ENCODE results near the gene HP1BP3.
A peak's percentile ranks its signal among the peaks of the same experiment; 100 is the strongest.
"Not testable (repeated sequence)": the region's sequence is repeated elsewhere in the genome, so short reads cannot be mapped to it uniquely, and the experiment has no call there.

Gene HP1BP3, protein sequence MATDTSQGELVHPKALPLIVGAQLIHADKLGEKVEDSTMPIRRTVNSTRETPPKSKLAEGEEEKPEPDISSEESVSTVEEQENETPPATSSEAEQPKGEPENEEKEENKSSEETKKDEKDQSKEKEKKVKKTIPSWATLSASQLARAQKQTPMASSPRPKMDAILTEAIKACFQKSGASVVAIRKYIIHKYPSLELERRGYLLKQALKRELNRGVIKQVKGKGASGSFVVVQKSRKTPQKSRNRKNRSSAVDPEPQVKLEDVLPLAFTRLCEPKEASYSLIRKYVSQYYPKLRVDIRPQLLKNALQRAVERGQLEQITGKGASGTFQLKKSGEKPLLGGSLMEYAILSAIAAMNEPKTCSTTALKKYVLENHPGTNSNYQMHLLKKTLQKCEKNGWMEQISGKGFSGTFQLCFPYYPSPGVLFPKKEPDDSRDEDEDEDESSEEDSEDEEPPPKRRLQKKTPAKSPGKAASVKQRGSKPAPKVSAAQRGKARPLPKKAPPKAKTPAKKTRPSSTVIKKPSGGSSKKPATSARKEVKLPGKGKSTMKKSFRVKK

DNA sequence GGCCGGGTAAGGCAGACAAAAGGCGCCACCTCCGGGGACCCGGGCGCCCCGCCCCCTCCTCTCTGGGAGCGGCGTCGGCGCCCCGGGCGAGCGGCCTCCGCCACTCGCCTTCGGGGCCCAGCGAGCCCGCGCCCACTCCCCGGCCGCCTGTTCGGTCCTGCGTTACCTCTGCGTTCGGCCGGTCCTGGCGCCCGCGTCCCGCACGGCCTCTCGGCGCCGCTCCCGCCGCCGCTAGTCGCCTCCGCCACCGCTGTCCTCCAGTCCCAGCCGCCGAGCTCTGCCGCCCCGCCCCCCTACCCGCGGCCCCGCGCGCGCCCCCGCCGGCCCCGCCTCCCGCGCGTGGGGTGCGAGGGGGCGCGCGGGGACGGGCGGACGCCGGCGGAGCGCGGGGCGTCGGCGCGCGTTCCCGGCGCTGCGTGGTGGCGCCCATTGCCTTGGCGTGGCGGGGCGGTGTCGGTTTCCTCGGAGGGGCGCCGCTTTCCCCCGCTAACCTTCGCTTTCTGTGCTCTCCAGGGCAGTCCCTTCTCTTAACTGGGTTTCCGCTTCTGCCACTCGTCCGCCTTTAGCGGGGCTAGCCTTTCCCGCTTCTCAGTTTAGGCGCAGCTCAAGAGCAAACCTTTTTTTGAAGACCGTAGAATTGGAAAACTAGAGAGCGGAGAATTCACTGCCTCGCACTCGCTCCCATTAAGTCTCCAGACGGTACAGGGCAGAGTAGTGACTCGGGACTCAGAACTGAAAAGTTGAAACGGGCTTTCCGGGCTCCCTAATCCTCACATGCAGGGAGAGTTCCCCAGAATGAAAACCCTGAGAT, at the start of gene HP1BP3:
HP1BP3 (minus strand) TSS at position 279 of the 811 bp plus-strand sequence. CDS start 6,867 bp downstream, outside the sequence.
- FAIRE-seq = peak; percentile 48
- DNase-seq (ENCODE audit: insufficient read length, low spot score) = peak; percentile 75

DNA sequence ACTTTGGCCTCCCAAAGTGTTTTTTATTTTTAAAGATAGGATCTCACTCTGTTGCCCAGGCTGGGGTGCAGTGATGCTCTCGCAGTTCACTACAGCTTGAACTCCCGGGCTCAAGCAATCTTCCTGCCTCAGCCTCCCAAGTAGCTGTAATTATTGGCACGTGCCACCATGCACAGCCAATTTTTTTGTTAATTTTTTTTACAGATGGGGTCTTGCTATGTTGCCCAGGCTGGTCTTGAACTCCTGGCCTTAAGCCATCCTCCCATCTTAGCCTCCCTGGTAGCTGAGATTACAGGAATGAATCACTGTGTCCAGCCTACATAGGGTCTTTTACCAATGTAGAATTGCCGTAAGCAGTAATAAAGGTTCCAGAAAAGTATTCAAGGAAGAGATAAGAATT, 49.1 kb upstream of the HP1BP3 start:
- no peak for FAIRE-seq
- DNase-seq (ENCODE audit: insufficient read length, low spot score) = no peak

DNA sequence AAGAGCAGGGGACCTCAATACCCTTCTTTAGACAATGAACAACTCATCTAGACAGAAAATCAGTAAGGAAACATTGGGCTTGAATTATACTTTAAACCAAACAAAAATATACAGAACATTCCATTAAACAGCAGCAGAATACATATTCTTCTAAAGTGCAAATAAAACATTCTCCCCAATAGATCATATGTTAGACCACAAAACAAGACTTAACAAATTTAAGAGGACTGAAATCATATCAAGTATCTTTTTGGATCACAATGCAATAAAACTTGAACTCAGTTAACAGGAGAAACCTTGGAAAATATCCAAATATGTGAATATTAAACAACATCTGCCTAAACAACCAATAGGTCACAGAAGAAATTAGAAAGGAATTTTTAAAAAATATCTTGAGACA, 47.7 kb upstream of the HP1BP3 start:
- FAIRE-seq (no peak), DNase-seq (ENCODE audit: insufficient read length, low spot score) (no peak)

DNA sequence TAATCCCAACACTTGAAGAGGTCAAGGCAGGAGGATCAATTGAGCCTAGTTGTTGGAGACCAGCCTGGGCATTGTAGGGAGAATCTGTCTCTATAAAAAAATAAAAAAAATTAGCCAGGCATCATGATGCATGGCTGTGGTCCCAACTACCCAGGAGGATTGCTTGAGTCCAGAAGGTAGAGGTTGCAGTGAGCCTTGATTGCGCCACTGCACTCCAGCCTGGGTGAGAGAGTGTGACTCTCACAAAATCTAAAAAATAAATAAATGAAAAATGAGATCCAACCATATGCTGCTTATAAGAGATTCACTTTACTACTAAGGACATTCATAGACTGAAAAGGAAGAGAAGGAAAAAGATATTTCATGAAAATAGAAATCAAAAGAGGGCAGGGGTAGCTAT, 47.1 kb upstream of the HP1BP3 start:
- DNase-seq (ENCODE audit: insufficient read length, low spot score) = no peak
- FAIRE-seq = no peak

DNA sequence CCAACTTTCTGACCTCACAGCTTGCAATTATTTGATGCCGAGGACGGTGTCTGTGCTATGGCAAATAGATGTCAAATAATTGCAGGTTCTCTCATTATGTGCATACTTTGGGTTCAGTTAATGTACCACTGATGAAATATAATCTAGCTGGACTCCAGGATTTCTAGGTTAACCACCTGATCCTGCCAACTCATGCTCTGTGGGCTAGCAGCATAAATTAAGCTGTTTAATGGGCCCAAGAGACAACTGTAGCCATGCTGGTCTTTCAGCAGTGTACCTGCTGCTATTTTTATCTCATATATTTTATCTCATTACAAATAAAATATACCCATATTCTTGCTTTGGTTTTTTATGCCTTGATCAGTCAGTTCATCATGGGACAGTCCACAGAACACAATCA, 43.3 kb upstream of the HP1BP3 start:
- DNase-seq (ENCODE audit: insufficient read length, low spot score) (no peak), FAIRE-seq (no peak)

DNA sequence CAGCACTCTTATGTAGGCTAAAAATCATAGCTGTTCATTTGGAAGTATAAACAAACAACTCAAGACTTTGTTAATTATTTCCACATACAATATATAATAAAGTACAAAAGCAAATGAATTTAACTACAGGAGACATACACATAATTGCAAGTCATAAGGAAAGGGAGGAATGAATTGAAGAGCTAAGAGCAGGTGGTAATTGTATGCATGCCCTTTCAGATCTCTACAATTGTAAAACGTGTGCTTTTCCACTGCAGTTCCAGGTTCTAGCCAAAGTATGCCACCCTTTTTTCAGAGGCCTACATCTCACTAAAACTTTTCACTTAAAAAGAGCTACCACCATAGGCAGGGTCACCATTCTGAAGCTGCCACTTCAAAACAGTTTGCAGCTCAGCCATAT, 42.8 kb upstream of the HP1BP3 start:
- DNase-seq (ENCODE audit: insufficient read length, low spot score) (no peak), FAIRE-seq (no peak)

DNA sequence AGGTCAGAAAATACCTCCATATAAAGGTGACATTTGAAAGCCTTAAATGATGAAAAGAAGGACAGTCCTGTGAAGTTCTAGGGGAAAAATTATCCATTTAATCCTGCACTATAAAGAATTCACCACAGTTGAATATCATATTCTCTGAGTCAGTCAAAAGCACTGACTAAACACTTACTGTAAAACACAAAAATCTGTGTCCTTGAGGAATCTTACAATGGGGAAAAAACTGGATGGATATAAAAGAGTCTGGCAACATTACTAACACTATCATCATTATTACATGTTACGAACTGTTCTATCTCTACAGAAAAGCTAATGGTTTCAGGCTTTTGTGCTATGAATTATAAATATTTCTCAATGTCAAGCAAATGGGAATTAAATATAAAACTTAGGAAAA, 42.4 kb upstream of the HP1BP3 start:
- DNase-seq (ENCODE audit: insufficient read length, low spot score) = no peak
- FAIRE-seq = no peak

DNA sequence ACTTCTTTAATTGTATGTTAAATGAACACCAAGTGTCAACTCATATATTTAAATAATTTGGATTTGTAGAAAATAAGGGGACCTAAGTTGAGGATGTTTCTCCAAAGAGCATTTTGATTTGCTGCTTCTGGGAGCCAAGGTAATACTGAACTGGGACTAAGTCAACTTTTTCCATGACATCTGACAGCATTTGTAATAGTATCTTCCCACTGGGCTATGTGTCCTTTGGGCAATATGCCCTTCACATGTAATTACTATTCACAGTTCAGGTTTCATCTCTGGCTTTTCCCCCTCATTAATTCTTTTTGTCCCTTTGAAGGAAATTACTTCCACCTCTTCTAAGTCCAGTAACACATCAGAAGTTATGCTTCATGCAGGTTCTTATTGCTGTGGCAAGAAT, 36.7 kb upstream of the HP1BP3 start:
- DNase-seq (ENCODE audit: insufficient read length, low spot score) = no peak
- FAIRE-seq = no peak

DNA sequence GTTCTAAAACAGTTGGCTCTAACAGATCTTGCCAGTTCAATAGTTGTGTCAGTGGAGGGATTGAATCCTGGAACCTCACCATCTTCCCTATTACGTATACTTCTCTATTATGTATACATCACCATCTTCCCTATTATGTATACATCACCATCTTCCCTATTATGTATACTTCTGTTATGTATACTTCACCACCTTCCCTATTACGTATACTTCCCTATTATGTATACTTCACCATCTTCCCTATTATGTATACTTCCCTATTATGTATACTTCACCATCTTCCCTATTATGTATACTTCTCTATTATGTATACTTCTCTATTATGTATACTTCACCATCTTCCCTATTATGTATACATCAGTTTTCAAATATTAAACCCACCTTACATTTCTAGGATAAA, 34.4 kb upstream of the HP1BP3 start:
- DNase-seq (ENCODE audit: insufficient read length, low spot score) (no peak), FAIRE-seq (peak; percentile 11)

DNA sequence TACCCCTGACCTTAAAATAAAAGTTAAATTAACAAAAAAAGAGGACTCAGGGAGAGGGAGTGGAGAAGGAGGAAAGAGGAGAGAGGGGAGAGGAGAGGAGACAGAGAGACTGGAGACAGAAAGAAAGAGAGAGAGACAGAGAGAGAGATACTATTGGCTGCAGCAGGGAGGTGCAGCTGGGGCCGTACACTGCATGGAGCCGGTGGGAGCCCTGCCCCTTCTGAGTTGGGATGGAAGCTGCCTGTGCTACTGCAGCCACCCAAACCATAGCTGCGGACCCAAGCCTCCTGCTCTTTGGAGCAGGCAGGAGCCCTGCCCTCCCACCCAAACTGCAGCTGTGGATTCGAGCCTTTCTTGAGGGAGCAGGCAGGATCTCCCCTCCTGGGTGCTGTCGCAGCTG, 32.7 kb upstream of the HP1BP3 start:
- FAIRE-seq (no peak), DNase-seq (ENCODE audit: insufficient read length, low spot score) (no peak)

DNA sequence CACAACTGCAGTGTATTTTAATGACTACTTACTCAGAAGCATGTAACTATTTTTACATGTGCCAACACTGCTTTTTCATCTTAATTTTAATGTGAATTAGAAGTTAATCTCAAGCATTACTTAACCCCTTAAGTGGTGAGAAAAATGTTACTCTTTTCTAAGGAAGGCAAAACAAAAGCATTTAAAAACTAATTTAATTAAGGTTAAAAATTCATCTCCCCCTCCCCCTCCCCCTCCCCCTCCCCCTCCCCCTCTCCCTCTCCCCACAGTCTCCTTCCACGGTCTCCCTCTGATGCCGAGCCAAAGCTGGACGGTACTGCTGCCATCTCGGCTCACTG, 27.4 kb upstream of the HP1BP3 start:
- FAIRE-seq (no peak), DNase-seq (ENCODE audit: insufficient read length, low spot score) (no peak)

DNA sequence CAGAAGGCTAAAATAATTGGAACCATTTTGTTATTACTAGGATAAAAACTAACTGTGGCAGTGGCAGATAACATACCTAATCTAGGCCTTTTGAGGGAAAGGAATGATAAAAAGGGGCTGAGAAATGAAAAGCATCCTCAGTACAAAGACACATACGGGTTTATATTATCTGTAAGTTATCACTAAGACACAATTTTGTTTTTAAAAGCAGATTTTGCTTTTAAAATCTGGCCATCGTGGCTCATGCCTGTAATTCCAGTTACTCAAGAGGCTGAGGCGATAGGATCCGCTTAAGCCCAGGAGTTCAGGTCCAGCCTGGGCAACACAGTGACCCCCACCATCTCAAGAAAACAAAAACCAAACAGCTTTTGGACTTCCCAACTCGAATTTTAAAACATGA, 24.8 kb upstream of the HP1BP3 start:
- no peak for FAIRE-seq

DNA sequence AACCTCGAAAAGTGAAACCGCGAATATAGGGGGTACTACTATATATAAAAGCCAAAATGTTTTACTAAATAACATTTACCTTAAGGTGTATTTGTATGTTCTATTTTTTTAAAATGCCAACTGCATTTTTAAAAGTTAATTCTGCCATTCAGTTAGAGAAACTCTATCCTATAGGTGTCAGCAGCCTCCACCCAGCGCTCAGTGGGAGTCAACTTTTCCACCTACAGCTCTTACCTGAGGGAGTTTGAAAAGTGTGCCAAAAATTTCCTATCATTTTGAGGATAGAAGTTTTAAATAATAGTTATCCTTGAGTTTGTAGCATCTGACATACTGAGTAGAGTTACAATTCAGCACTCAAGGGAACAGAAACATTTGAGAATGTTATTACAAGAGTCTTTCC, 6.1 kb upstream of the HP1BP3 start:
- no peak for DNase-seq (ENCODE audit: insufficient read length, low spot score)
- FAIRE-seq = no peak

More for the DNA sequence above, 24.8 kb upstream of the HP1BP3 start:
- no peak for DNase-seq (ENCODE audit: insufficient read length, low spot score)

DNA sequence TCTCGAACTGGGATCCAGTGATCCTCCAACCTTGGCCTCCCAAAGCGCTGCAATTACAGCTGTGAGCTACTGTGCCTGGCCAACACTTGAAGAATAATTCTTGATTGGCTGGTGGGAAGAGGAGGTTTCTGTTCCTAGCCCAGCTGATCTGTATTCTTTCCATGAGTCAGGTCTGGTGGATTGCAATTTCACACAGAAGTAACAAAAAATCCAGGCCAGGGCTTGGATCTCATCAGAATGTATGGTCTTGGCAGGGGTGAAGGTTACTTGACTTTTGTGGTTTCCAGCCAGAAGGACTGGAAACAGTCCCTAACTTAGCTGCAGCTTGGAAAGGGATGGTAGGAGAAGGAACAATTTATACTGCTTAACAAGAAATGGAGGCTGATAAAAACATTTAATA, 5.1 kb upstream of the HP1BP3 start:
- no peak for DNase-seq (ENCODE audit: insufficient read length, low spot score)
- FAIRE-seq = no peak

DNA sequence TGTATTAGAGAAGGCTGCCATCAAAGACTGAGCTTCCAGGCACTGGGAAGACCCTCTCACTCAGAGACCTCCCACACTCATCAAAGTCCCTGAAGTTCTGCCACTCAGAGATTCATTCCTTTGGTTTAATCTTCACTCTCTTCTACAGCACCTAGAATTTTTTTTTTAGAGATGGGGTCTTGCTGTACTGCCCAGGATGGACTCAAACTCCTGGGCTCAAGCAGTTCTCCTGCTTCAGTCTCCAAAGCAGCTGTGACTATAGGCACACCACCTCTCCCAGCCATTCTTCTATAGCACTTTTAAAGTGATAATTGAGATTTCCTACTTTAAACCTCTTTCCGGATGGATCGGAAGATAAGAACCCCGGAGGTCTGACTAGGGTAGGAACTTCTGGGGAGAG, 3.7 kb upstream of the HP1BP3 start:
- FAIRE-seq (no peak), DNase-seq (ENCODE audit: insufficient read length, low spot score) (no peak)

DNA sequence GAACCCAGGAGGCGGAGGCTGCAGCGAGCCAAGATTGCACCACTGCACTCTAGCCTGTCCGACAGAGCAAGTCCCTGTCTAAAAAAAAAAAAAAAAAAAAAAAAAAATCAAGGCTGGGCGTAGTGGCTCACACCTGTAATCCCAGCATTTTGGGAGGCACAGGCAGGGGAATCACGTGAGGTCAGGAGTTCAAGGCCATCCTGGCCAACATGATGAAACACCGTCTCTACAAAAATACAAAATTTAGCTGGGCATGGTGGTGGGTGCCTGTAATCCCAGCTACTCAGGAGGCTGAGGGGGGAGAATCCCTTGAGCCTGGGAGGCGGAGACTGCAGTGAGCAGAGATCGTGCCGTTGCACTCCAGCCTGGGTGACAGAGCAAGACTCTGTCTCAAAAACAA, 2.5 kb upstream of the HP1BP3 start:
- FAIRE-seq; DNase-seq (ENCODE audit: insufficient read length, low spot score): not testable (repeated sequence)

DNA sequence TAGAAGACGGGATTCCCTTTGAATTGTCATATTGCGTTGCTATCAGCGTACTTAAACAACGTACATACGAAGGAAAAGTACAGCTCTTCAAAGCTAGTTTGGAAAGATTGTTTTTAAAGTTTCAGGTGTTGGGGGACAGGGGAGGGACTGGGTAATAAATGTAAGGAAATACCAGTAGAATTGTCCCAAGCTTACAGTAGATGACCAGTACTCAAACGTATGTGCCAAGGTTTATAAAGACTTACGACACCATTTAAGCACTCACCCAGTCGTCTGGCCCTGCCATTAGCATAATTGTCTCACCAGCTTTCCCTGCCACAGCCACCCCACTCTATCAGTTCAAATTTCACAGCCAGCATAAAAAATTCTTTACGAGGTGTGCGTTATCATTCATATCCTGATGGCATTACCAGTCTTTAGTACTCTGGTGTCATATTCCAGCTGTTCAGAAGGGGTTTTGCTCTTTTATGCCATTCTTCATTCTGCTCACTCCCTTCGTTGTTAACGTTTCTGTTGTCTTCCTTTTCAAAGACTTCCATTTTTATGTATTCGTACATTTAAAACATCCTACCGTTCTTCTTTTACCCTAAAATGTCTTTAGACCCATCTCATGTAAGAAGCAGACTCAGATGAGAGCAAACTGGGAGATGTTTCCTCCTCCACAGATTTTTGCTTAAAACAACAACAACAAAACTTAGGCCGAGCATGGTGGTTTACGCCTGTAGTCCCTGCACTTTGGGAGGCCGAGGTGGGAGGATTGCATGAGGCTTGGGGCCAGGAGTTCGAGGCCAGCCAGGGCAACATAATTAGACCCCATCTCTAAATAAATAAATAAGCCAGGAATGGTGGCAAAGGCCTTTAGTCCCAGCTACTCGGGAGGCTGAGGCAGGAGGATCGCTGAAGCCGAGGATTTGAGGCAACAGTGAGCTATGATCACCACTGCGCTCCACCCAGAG, 1.0 kb upstream of the HP1BP3 start:
- FAIRE-seq (peak; percentile 56), DNase-seq (ENCODE audit: insufficient read length, low spot score) (no peak)

DNA sequence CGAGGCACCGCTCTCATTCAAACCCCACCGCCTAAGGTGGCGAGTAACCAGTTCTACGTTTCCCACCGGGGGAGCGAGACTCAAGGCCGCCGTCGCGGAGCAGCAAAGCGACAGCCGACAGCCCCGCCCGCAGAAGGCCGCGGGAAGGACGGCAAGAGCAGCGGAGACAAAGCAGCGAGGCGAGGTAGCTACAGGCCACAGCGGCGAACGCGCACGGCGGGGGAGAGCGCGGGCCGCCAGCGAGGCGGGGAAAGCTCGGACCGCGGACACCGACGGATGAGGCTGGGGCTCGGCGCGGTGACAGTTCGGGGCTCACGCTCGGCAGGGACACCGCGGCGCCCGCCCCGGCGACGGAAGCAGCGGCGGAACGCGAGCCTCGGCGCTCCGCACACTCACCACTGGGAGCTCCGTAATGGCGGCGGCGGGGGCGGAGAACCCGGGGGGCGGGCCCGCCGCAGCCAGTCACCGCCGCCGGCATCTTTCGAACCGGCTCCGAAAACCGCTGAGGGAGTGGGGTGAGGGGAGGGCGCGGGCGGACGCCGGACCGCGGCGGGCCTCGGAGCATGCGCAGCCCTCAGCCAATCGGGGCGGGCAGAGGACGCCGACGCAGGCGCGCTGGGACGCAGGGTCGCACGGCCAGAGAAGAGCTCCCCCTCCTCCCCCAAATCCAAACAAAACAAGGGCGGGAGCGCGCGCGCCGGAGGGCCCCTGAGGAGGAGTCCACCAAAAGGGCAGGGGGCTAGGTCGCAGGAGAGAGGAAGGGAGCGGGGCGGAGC, 666 bp downstream of the HP1BP3 start:
- DNase-seq (ENCODE audit: insufficient read length, low spot score) = peak; percentile 84
- FAIRE-seq = peak; percentile 52

DNA sequence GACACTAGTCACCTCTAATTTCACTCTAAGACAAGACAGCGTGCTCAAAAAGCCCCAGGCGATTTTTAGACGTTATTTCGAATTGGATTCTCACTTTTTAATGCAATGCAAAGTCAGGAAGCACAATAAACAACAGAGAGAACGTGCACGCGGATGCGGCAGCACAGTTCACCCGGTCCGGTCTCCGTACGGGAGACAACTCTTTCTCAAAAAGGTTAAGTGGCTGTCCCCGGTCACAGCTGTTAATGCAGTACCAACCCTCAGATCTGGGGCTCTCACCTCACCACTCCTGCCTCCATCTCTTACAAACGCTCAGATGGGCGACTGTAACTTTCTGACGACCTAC, 1.2 kb downstream of the HP1BP3 start:
- DNase-seq (ENCODE audit: insufficient read length, low spot score) (no peak), FAIRE-seq (no peak)

DNA sequence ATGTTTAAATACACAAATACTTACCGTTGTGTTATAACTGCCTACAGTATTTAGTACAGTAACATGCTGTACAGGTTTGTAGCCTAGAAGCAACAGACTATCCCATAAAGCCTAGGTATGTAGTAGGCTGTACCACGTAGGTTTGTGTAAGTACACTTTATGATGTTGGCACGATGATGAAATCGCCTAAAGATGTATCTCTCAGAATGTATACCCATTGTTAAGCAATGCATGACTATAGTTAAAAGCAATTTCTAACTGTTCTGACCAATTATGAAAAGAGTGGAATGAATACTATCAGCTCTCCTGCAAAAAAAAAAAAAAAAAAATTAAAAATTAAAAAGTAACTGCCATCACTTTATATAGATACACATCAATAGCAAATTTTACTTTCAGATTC, 11.4 kb downstream of the HP1BP3 start:
- no peak for FAIRE-seq
- DNase-seq (ENCODE audit: insufficient read length, low spot score) = no peak
